HG03460 (cell line): Measurements from ENCODE around the gene HRCT1.
"Not testable (repeated sequence)": the region's sequence is repeated elsewhere in the genome, so short reads cannot be mapped to it uniquely, and the experiment has no call there.

Source experiments
- ATAC-seq: cut with Tn5 transposase; IDR thresholded peaks from one replicate; pipeline ENCODE4 v1.9.1; 2021; ENCODE audit not compliant: unreplicated experiment

Gene HRCT1

GRCh38 chr9:35896570-35896969 is 9.4 kb upstream of the HRCT1 start:
- ATAC-seq, result no peak

DNA sequence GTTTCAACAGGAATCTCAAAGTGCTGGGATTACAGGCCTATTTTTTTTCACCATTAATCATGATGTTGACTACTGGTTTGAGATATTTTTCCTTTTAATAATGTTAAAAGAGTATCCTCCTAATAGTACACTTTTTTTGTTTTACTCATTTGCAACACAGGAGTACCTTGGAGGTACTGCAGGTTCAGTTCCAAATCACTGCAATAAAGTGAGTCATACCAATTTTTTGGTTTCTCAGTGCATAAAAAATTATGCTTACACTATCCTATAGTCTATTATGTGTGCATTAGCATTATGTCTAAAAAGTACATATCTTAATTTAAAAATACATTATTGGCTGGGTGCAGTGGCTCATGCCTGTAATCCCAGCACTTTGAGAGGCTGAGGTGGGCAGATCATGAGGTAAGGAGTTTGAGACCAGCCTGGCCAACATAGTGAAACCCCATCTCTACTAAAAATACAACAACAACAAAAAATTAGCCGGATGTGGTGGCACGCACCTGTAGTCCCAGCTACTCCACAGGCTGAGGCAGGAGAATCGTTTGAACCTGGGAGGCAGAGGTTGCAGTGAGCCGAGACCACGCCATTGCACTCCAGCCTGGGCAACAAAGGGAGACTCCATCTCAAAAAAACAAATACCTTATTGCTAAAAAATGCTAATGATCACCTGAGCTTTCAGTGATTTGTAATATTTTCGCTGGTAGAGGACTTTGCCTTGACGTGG is 8.5 kb upstream of the HRCT1 start:
- ATAC-seq, result not testable (repeated sequence)

DNA sequence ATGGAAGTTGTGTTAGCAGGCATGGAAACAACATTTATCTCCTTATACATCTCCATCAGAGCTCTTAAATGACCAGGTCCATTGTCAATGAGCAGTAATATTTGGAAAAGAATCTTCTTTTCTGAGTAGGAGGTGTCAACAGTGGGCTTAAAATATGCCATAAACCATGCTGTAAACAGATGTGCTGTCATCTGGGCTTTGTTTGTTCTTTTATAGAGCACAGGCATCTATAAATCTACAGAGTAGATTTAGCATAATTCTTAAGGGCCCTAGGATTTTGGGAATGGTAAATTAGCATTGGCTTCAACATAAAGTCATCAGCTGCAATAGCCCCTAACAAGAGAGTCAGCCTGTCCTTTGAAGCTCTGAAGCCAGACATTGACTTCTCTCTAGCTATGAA is 7.7 kb upstream of the HRCT1 start:
- ATAC-seq, result no peak

DNA sequence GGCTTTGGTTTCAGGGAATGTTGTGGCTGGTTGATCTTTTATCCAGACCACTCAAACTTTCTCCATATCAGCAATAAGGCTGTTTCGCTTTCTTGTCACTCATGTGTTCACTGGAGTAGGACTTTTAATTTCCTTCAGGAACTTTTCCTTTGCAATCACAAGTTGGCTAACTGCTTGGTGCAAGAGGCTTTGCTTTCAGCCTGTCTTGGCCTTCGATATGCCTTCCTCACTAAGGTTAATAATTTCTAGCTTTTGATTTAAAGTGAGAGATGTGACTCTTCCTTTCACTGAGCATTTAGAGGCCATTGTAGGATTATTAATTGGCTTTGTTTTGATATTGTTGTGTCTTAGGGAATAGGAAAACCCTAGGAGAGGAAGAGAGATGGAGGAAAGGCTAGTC is 7.0 kb upstream of the HRCT1 start:
- ATAC-seq, result no peak

GRCh38 chr9:35903049-35903448 is 3.0 kb upstream of the HRCT1 start:
- no peak for ATAC-seq

DNA sequence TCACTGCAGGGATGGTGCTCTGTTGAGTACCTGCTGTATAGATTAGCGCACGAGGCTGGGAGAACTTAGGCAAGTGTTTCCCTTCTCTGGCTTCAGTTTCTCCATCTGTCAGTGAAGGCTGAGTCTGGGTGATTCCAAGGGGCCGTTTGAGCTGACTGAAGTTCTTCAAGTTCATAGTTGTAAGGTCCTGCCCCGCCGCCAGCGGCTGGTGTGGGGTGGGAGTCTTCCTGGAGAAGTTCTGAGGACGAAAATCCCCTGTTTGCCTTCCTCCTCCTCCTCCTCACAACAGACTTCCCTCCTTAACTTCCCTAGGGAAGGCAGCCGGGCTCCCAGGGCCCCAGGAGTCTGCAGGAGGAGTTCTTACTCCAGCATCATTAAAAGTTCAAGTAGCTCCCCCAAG is 1.7 kb upstream of the HRCT1 start:
- no peak for ATAC-seq

DNA sequence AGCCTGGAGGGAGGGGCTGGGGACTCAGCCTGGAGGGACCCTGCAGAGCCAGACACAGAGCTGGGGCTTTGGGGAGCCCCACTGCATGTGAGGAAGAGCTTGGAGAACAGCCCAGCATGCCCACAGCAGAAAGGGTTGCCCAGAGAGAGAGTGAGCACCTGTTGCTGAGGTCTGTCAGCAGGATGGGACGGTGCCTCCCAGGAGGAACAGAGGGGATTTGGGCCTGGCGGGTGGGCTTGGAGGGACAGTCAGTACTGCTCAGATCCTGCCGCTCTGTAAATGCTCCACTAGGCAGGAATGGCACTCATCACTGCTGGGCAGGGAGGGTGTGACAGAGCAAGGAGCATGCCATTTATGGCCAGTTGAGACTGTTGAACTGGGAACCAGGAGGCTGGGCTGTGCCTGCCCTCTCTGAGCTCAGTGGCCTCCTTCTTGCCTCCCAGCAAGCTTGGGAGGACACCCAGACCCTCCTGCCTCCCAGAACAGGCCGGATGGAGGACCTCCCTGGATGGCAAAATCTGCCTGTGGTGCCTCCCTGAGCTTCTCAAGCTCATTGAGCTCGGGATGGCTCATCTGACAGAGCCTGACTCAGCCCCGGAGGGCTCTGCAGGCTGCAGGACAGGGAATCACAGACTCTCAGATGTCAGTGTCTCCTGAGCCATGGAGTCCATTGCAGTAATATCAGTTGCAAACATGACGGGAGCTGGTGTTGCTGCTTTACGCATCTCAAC is 786 bp upstream of the HRCT1 start:
- ATAC-seq, result no peak

DNA sequence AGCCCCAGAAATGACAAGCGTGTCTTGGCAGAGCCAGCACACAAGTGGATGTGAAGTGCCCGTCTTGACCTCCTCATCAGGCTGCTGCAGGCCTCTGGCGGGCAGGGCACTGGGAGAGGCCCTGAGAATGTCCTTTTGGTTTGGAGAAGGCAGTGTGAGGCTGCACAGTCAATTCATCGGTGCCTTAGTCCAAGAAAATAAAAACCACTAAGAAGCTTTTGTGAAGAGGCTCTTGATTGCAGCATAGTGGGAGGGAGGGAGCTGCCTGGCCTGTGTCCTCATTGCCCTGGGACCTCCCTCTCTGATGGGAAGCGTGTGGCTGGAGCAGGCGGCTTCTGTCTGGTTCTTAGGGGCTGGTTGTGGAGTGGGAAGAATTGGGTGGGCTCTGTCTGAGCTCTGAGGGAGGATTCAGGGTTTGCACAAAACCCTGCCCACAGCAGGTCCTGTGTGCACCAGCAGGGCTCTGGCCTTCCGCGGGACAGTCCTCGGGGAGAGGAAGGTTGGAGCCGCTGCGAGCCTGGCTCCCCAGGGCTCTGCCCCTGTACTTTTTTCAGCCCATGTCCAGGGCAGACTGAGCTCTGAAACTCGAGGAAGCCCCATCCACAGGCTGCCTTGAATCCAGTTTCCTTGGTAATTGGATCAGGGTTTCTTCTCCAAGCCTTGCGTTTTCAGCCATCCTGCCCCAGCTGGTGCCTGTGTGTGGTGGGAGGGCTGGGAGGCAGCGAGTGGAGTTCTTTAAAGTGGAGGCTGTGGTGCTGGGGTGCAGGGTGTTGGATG is 1.1 kb downstream of the HRCT1 start:
- no peak for ATAC-seq

DNA sequence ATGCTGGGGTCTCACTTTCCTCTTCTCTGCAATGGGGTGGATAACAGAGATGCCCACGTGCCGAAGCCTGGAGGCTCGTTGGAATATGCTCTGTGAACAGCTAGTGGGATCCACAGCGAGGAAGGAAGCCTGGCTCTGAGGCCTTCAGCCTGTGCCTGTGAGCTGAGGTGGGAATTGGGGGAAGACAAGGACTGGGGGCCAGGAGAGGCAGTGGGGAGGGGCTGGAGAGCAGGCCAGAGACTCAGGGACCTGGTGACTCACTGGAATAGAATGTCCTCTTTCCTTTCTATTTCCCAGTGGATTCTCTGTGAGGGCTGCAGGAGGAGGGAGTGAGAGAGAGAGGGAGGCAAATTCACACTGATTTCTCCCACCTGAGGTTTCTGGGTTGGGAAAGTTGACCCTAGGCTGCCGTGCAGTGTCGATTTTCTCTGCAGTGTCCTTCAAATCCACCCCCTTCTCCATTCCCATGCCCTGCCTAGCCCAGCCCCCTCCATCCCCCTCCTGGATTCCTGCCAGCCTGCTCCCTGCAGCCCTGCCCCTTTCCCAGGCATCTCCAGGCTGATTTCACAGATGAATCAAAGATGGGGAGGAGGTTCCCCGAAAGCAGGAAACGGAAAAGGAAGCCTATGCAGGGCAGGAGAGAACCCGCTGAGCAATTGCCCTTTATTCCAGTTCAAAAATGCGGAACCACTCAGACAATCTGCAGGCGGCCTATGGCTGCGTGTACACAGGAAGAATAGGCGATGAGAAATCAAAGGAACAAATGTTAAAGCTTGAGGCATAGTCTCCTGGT is 1.9 kb downstream of the HRCT1 start:
- ATAC-seq, result no peak

- ATAC-seq, result no peak
These were observed 2.6 kb downstream of the HRCT1 start for GRCh38 chr9:35908504-35909125.

DNA sequence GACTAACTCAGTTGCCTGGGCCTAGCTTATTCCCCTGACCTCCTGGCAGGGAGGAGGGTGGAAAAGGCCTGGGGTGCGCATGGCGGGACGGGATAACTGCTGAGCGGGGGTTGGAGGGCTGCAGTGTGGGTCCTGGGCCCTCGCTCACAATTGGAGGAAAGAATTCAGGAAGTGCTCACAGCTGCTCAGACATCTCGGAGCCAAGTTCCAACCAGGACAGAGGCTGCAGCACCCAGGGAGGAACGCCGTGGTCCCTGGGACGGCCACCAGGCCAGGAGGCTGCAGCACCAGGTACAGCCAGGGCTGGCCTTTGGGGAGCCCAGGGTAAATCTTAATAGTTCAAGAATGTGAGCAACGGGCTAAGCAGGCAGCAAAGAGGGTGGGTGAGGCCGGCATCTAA is 3.3 kb downstream of the HRCT1 start, which contains the start of gene SPAAR:
Gene SPAAR, plus strand, starts transcription at position 217 of the 400 bp plus-strand sequence. CDS start 974 bp downstream, outside the sequence.
- no peak for ATAC-seq

GRCh38 chr9:35909687-35910612 is 3.9 kb downstream of the HRCT1 start:
- no peak for ATAC-seq

- no peak for ATAC-seq
These were observed 4.8 kb downstream of the HRCT1 start for GRCh38 chr9:35910613-35911359.

DNA sequence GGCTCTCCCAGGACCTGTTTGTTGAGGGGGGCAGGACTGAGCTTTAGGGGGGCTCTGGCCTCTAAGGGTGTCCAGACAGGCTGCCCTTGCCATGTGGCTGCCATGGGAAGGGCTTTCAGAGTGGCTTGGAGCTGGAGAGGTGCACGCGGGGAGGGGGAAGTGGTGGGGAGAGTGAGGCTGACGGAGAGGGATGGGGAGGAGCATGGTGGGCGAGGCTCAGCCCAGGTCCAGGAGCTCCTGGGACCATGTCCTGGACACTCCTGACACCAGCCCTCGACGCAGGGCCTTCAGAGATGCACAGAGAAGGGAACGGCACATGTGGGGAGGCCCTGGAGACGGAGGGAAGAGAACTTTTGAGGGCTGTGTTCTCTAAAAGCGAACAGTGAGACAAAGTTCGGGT is 5.7 kb downstream of the HRCT1 start:
- no peak for ATAC-seq

- no peak for ATAC-seq
These were observed 6.9 kb downstream of the HRCT1 start for GRCh38 chr9:35912791-35913400.

DNA sequence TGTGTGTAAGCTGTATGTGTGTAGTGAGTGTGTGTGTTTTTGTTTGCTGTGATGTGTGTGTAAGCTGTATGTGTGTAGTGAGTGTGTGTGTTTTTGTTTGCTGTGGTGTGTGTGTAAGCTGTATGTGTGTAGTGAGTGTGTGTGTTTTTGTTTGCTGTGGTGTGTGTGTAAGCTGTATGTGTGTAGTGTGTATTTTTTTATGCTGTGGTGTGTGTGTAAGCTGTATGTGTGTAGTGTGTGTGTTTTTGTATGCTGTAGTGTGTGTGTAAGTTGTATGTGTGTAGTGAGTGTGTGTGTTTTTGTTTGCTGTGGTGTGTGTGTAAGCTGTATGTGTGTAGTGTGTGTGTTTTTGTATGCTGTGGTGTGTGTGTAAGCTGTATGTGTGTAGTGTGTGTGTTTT is 7.4 kb downstream of the HRCT1 start:
- not testable (repeated sequence) for ATAC-seq

DNA sequence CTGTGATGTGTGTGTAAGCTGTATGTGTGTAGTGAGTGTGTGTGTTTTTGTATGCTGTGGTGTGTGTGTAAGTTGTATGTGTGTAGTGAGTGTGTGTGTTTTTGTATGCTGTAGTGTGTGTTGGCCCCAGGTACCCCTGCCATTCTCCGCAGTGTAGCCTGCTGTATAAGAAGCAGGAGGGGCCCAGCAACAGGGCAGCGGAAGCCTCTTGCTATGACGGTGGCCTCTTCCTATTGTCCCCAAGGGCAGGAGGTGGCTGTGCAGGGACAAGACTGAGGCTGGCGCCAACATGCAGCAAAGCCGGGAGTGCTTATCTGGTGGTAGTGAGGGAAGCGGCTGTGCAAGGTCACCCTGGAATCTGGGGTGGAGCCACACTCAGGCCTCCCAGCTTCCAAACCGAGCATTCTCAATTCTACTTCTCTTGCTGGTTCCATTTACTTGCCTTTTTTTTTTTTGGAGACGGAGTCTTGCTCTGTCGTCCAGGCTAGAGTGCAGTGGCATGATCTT is 8.4 kb downstream of the HRCT1 start:
- no peak for ATAC-seq

DNA sequence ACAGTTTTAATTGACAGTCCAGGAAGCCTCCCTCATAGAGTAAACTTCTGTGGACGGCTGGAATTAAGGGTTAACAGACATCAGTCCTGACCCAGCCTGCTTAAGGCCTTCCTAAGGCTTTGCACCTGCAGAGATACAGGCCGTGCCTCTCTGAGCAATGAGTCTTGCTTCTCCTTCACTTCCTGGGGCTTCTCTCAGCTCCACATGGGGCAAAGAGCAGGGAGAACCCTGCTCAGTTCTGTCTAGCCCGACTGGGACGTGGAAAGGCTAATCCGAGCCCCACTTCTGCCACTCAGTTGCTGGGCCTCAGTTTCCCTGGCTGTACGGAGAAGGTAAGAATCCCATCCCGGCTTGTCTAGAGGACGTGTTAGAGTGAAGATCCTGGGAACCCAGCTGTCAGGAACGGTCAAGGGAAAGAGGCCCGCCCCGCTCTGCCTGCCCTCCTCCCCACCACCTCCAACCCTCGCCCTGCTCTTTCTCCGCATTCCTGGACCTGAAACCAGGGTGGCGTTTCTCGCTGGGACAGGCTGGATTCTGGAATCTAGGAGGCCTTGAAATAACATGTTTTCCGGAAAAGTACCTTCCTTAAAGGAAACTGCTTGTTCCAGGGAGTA is 9.8 kb downstream of the HRCT1 start:
- ATAC-seq, result no peak
